NCI-H146 (cell line): ENCODE results near the gene MRTFA.
A peak's percentile ranks its signal among the peaks of the same experiment; 100 is the strongest.
"Not testable (repeated sequence)": the region's sequence is repeated elsewhere in the genome, so short reads cannot be mapped to it uniquely, and the experiment has no call there.

Experiments used
- DNase-seq: peaks from one replicate; lab custom pipeline; 2025; lab: John Stamatoyannopoulos, UW

Gene MRTFA

GRCh38 chr22:40595497-40596234 lies 40.9 kb downstream of the MRTFA start:
- no peak for DNase-seq

- DNase-seq, result no peak
Measured at GRCh38 chr22:40594924-40595323, 41.6 kb downstream of the MRTFA start.

- no peak for DNase-seq
Measured at GRCh38 chr22:40594346-40594745, 42.2 kb downstream of the MRTFA start.

- DNase-seq, result no peak
Measured at GRCh38 chr22:40593460-40594273, 42.9 kb downstream of the MRTFA start.

- no peak for DNase-seq
Measured at GRCh38 chr22:40592352-40593113, 44.0 kb downstream of the MRTFA start.

- no peak for DNase-seq
Measured at GRCh38 chr22:40588726-40589125, 47.8 kb downstream of the MRTFA start.

GRCh38 chr22:40586781-40587180 lies 49.7 kb downstream of the MRTFA start:
- DNase-seq, result no peak

- peak; percentile 34 for DNase-seq
Measured at GRCh38 chr22:40585310-40585751, 51.2 kb downstream of the MRTFA start.

GRCh38 chr22:40584766-40585165 lies 51.8 kb downstream of the MRTFA start:
- DNase-seq, result not testable (repeated sequence)

GRCh38 chr22:40583053-40583741 lies 53.3 kb downstream of the MRTFA start:
- DNase-seq, result no peak

GRCh38 chr22:40582063-40582462 lies 54.5 kb downstream of the MRTFA start:
- DNase-seq, result no peak

- DNase-seq, result no peak
Measured at GRCh38 chr22:40580631-40581030, 55.9 kb downstream of the MRTFA start.

GRCh38 chr22:40578171-40578570 lies 58.3 kb downstream of the MRTFA start:
- DNase-seq, result no peak

GRCh38 chr22:40572976-40573375 lies 63.5 kb downstream of the MRTFA start:
- DNase-seq, result no peak

GRCh38 chr22:40571887-40572286 lies 64.6 kb downstream of the MRTFA start:
- DNase-seq, result no peak

- DNase-seq, result no peak
Measured at GRCh38 chr22:40567626-40568328, 68.7 kb downstream of the MRTFA start.

GRCh38 chr22:40567106-40567505 lies 69.4 kb downstream of the MRTFA start:
- no peak for DNase-seq

- DNase-seq, result no peak
Measured at GRCh38 chr22:40560994-40561515, 75.5 kb downstream of the MRTFA start.

- no peak for DNase-seq
Measured at GRCh38 chr22:40560551-40560950, 76.0 kb downstream of the MRTFA start.

- DNase-seq, result no peak
Measured at GRCh38 chr22:40557972-40558371, 78.5 kb downstream of the MRTFA start.

- DNase-seq, result no peak
Measured at GRCh38 chr22:40556641-40557040, 79.9 kb downstream of the MRTFA start.
